ENCODE results near the gene HECA.
"Not testable (repeated sequence)": the region's sequence is repeated elsewhere in the genome, so short reads cannot be mapped to it uniquely, and the experiment has no call there.

The HECA gene

GRCh38 chr6:139134817-139135577, at the start of gene HECA:
TSS of gene HECA (plus strand) at chr6:139135080. CDS start at chr6:139135397, 317 bp downstream.
- peak; percentile 97 for DNase-seq

- DNase-seq = no peak
Observed at GRCh38 chr6:139091826-139092225, 43.1 kb upstream of the HECA start.

- DNase-seq = no peak
Observed at GRCh38 chr6:139099984-139100383, 34.9 kb upstream of the HECA start.

- DNase-seq = no peak
Observed at GRCh38 chr6:139107051-139107450, 27.8 kb upstream of the HECA start.

- no peak for DNase-seq
Observed at GRCh38 chr6:139108378-139108777, 26.5 kb upstream of the HECA start.

- peak; percentile 60 for DNase-seq
Observed at GRCh38 chr6:139109558-139109957, 25.3 kb upstream of the HECA start.

GRCh38 chr6:139112146-139112545, 22.7 kb upstream of the HECA start:
- DNase-seq = no peak

- DNase-seq = no peak
Observed at GRCh38 chr6:139112561-139112960, 22.3 kb upstream of the HECA start.

- DNase-seq = no peak
Observed at GRCh38 chr6:139114746-139115145, 20.1 kb upstream of the HECA start.

GRCh38 chr6:139115989-139116758, 18.7 kb upstream of the HECA start:
- DNase-seq = no peak

GRCh38 chr6:139117734-139118133, 17.1 kb upstream of the HECA start:
- no peak for DNase-seq

GRCh38 chr6:139119552-139119951, 15.3 kb upstream of the HECA start:
- no peak for DNase-seq

GRCh38 chr6:139122823-139123222, 12.1 kb upstream of the HECA start:
- not testable (repeated sequence) for DNase-seq

- DNase-seq = peak; percentile 77
Observed at GRCh38 chr6:139124887-139125672, 9.8 kb upstream of the HECA start.

- no peak for DNase-seq
Observed at GRCh38 chr6:139126255-139126654, 8.6 kb upstream of the HECA start.

- no peak for DNase-seq
Observed at GRCh38 chr6:139126931-139127330, 7.9 kb upstream of the HECA start.

GRCh38 chr6:139129284-139129683, 5.6 kb upstream of the HECA start:
- DNase-seq = peak; percentile 76

GRCh38 chr6:139131736-139132280, 3.1 kb upstream of the HECA start:
- no peak for DNase-seq

- DNase-seq = no peak
Observed at GRCh38 chr6:139133262-139134063, 1.4 kb upstream of the HECA start.

GRCh38 chr6:139134064-139134395, 850 bp upstream of the HECA start:
- no peak for DNase-seq

GRCh38 chr6:139135578-139136545, 982 bp downstream of the HECA start:
- DNase-seq = peak; percentile 58
